Measurements from ENCODE around the gene ARSB. TPM values are rescaled to one million over a fixed set of nuclear protein-coding genes. Genes with fewer than 3 reads are reported as not detected.

Gene ARSB
- total RNA-seq, 1 experiment from 2014 or later, result 21.4 TPM

DNA sequence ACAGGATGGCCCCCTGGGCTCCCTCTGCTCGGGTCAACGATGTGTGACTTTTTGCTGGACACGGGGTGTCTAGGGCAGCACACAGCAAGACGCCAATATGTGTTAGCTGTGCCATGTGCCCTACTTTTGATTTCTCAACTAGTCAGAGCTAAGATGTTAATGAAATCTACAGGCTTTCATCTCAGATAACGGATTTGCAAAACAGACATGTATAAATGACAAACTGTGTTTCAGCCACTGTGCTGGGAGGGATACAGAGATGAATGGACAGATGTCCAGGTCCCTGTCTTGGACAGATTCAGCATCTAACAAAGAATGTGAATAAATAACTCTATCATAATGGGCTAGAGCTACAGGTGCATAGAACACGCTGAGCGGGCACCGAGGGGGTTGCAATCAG is 176.3 kb downstream of the ARSB start:
- Mint-ChIP-seq H3K27ac (ENCODE audit: unreplicated experiment) (no peak overlapping the region), H3K9me3 (ENCODE audit: low read depth, unreplicated experiment) (no peaks in the 10 kb centered on the region), H3K4me3 (ENCODE audit: low read depth, unreplicated experiment) (no peak overlapping the region), H3K27me3 (ENCODE audit: unreplicated experiment) (no peaks in the 10 kb centered on the region), H3K36me3 (ENCODE audit: insufficient read depth, unreplicated experiment) (no peaks in the 10 kb centered on the region), H3K4me1 (ENCODE audit: low read depth, unreplicated experiment) (no peaks in the 10 kb centered on the region)
- CTCF ChIA-PET, result no interaction called here
- no TSS peak for BruUV-seq (replicated peaks)
- DNase-seq, result no peak
- TF ChIP-seq, protein P1, sequence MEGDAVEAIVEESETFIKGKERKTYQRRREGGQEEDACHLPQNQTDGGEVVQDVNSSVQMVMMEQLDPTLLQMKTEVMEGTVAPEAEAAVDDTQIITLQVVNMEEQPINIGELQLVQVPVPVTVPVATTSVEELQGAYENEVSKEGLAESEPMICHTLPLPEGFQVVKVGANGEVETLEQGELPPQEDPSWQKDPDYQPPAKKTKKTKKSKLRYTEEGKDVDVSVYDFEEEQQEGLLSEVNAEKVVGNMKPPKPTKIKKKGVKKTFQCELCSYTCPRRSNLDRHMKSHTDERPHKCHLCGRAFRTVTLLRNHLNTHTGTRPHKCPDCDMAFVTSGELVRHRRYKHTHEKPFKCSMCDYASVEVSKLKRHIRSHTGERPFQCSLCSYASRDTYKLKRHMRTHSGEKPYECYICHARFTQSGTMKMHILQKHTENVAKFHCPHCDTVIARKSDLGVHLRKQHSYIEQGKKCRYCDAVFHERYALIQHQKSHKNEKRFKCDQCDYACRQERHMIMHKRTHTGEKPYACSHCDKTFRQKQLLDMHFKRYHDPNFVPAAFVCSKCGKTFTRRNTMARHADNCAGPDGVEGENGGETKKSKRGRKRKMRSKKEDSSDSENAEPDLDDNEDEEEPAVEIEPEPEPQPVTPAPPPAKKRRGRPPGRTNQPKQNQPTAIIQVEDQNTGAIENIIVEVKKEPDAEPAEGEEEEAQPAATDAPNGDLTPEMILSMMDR (IDR thresholded peaks at IDR 0.05; ENCODE audit: unreplicated experiment), result no peak
- intact Hi-C loops (cut with micrococcal nuclease; ENCODE audit: unreplicated experiment), result no loop called here

DNA sequence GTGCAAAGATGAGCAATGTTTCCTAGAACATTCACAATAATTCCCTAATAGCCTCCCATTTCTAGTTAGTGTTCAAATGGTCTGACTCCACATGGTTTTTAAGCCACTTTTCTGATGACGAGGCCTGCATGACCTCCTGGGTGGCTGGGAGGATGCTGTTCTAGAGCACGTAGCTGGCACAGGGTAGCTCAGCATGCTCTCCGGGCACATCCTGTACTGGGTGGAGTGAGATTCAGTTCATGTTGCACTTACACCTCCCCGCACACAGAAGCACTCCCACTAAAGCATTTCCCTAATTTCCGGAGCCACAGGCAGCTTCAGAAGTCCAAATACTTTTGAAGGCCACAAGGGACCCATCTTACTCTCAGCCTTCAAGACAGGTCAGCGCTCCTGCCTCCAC is 176.7 kb downstream of the ARSB start:
- H3K9me3 Mint-ChIP-seq (ENCODE audit: low read depth, unreplicated experiment), result no peaks in the 10 kb centered on the region
- CTCF ChIA-PET, result no interaction called here
- TF ChIP-seq, protein P1 (IDR thresholded peaks at IDR 0.05; ENCODE audit: unreplicated experiment), result no peak
- H3K36me3 Mint-ChIP-seq (ENCODE audit: insufficient read depth, unreplicated experiment), result no peaks in the 10 kb centered on the region
- H3K27me3 Mint-ChIP-seq (ENCODE audit: unreplicated experiment), result no peaks in the 10 kb centered on the region
- no peak overlapping the region for H3K4me3 Mint-ChIP-seq (ENCODE audit: low read depth, unreplicated experiment)
- H3K4me1 Mint-ChIP-seq (ENCODE audit: low read depth, unreplicated experiment), result no peaks in the 10 kb centered on the region
- BruUV-seq (replicated peaks), result no TSS peak
- DNase-seq, result no peak
- intact Hi-C loops (cut with micrococcal nuclease; ENCODE audit: unreplicated experiment), result no loop called here
- H3K27ac Mint-ChIP-seq (ENCODE audit: unreplicated experiment), result no peak overlapping the region

DNA sequence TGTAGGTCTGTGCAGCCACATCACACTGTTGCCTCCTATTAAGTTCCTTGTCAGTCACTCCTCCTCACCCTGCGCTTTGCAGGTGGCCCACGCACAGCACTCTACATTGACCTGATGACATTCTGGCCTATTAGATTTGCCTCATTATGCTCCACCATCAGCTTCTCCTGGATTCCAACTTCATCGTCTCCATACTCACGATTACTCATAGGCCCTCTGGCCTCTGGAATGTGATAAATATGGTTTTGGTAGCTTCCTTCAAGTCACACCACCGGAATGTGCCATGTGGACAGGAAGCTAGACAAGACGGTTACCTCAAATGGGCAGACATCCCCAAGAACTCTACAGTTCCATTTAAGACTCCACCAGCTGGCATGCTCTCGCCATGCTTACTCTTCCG is 178.6 kb downstream of the ARSB start:
- intact Hi-C loops (cut with micrococcal nuclease; ENCODE audit: unreplicated experiment), result no loop called here
- DNase-seq, result no peak
- H3K27ac Mint-ChIP-seq (ENCODE audit: unreplicated experiment), result no peak overlapping the region
- TF ChIP-seq, protein P1 (IDR thresholded peaks at IDR 0.05; ENCODE audit: unreplicated experiment), result no peak
- CTCF ChIA-PET, result interaction anchor here (0.9 kb wide), 1 partner anchor 11 kb away, joined by 3 read pairs; no protein-coding TSS in a partner anchor
- H3K4me3 Mint-ChIP-seq (ENCODE audit: low read depth, unreplicated experiment), result no peak overlapping the region
- no peaks in the 10 kb centered on the region for H3K27me3 Mint-ChIP-seq (ENCODE audit: unreplicated experiment)
- H3K9me3 Mint-ChIP-seq (ENCODE audit: low read depth, unreplicated experiment), result peaks cover 3% of the 10 kb centered on the region
- no peaks in the 10 kb centered on the region for H3K36me3 Mint-ChIP-seq (ENCODE audit: insufficient read depth, unreplicated experiment)
- no peaks in the 10 kb centered on the region for H3K4me1 Mint-ChIP-seq (ENCODE audit: low read depth, unreplicated experiment)
- no TSS peak for BruUV-seq (replicated peaks)

DNA sequence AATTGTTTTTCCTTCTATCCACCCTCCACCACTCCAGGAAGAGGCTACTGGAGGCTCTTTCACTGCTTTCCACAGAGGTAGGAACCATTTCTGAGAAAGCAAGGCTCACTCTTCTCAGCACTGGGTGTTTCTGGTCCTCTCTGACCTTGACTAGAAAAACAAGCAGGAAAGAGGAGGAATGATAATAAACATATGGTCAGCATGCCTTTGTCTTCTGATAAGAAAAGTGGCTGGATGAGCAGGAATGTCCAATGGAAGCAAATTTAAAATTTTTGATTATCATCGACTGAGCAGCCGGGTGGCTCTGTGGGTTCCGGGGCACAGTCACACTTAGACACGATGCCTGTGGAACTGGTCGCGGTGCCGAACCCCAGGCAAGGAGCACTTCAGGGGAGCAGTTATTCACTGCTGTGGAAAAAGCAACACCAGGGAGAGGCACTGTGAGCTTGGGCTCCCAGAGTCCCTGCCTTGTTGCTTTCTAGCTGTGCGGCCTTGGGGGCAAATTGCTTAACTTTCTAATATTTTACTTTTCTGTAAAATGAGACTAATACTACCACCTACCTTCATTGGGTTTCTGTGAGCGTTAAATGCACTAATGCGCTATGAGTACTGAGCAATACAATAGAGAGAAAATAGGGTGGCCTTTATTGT is 179.5 kb downstream of the ARSB start:
- Mint-ChIP-seq H3K4me1 (ENCODE audit: low read depth, unreplicated experiment) (no peaks in the 10 kb centered on the region), H3K4me3 (ENCODE audit: low read depth, unreplicated experiment) (no peak overlapping the region), H3K27me3 (ENCODE audit: unreplicated experiment) (no peaks in the 10 kb centered on the region), H3K36me3 (ENCODE audit: insufficient read depth, unreplicated experiment) (no peaks in the 10 kb centered on the region), H3K27ac (ENCODE audit: unreplicated experiment) (no peak overlapping the region), H3K9me3 (ENCODE audit: low read depth, unreplicated experiment) (peaks cover 7% of the 10 kb centered on the region)
- DNase-seq, result no peak
- TF ChIP-seq, protein P1 (IDR thresholded peaks at IDR 0.05; ENCODE audit: unreplicated experiment), result no peak
- BruUV-seq (replicated peaks), result no TSS peak
- intact Hi-C loops (cut with micrococcal nuclease; ENCODE audit: unreplicated experiment), result no loop called here
- CTCF ChIA-PET, result no interaction called here

Measured in Calu3 (cell line).